K562 treated with DMSO at 1 percent for 48 hours (cell line): ENCODE measurements around the gene HNRNPH3. TPM values are rescaled to one million over a fixed set of nuclear protein-coding genes. Genes with fewer than 3 reads are reported as not detected.

Experiments
- total RNA-seq: library from RNA; unstranded; fragments of 300-600 nt; gene quantifications from 2 replicates; pipeline ENCODE4 v1.2.3, GENCODE V29; 2022; ENCODE audit warnings: low replicate concordance; ENCODE audit errors: extremely low read depth

HNRNPH3 gene, protein sequence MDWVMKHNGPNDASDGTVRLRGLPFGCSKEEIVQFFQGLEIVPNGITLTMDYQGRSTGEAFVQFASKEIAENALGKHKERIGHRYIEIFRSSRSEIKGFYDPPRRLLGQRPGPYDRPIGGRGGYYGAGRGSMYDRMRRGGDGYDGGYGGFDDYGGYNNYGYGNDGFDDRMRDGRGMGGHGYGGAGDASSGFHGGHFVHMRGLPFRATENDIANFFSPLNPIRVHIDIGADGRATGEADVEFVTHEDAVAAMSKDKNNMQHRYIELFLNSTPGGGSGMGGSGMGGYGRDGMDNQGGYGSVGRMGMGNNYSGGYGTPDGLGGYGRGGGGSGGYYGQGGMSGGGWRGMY
- not detected in 2 replicates for total RNA-seq

DNA sequence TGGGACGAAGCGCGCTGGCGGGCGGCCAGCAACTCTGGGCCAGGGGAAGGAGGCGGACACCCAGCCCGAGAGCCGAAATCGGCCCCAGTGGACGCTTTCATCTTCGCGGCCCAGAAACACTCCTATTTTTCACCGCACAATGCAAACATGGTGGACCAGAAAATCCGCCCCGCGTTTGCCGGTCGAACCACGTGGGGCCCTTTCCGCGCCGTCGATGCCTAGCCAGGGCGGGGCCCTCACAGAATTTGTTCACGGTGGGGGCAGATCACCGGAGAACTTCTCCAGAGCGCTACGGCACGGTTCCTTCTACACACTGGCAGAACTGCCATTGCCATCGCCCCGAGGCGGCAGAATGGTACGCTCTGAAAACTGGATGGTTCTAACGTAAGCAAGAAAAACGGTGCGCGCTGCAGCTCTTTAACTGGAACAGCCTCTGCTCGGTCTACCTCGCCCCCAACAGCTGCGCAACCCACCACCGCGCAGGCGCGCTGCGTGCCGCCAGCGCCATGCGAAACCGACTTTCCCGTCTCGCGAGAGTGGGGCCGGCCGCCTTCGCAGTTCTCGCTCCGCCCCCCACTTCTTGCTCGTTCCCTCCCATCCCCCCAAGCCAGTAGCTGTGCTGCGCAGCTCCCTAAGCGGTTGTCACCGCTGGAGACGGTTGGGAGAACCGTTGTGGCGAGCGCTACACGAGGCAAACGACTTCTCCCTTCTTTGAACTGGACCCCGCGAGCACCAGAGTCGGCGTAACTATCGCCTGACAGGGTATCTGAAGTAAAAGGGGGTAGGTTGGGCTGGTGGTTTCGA is at the start of gene HNRNPH3:
HNRNPH3 (plus strand) TSS at position 610 of the 804 bp plus-strand sequence. CDS start 5,158 bp downstream, outside the sequence.

DNA sequence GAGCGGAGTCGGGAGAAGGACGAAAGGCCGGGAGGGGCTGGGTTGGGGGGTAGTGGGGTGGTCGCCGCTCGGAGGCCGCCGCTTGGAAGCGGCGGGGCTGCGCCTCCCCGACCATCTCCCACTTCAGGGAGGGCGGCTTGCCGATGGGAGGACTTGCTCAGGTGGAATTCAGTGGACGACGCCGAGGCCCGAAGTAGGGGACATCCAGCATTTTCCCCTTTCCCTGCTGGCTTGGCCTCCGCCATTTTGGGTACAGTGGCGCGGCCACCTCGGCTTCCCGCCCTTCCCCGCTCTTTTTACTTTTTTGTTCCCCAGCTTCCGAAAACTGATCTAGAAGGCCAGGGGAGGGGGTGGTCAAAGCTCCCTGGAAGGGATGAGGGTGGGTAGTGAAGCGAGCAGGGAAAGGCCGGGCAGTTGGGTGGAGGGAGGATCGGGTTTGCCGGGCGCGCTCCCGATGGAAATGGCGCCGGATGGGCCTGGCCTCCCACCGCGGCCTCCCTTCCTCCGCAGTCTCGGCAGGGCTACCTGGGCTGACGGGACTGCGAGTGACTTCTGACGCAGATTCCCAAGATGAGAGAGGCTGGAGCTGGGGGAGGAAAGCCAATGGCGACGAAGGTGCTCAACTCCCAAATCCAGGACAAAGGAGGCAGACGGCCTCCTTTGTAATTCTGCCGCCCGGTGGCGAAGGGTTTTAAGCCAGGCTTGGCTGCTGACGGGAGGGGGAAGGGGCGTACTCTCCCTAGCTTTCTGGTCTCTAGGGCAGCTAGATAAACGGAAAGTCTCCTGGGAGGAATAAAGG is 594 bp downstream of the HNRNPH3 start, which contains the start of gene PBLD:
PBLD (minus strand) TSS at position 670 of the 799 bp plus-strand sequence. CDS start 26,084 bp downstream, outside the sequence.

Other genes starting within 250 kb of the HNRNPH3 start
- gene MYPN, start 222.6 kb upstream of the HNRNPH3 start, total RNA-seq: not detected in 2 replicates
- not detected in 2 replicates for gene ATOH7, start 100.0 kb upstream of the HNRNPH3 start, total RNA-seq
- not detected in 2 replicates for gene PBLD, start 864 bp downstream of the HNRNPH3 start, total RNA-seq
- not detected in 2 replicates for gene RUFY2, start 75.2 kb downstream of the HNRNPH3 start, total RNA-seq
- not detected in 2 replicates for gene DNA2, start 139.9 kb downstream of the HNRNPH3 start, total RNA-seq
- gene SLC25A16, start 195.5 kb downstream of the HNRNPH3 start, total RNA-seq: not detected in 2 replicates
- not detected in 2 replicates for gene TET1, start 228.3 kb downstream of the HNRNPH3 start, total RNA-seq